Breast epithelium (tissue), 4 donors: ENCODE measurements around the gene PIK3R6. TPM values are rescaled to one million over a fixed set of nuclear protein-coding genes. Genes with fewer than 3 reads are reported as not detected.
A peak's percentile ranks its signal among the peaks of the same experiment; 100 is the strongest.

Experiments used
- DNase-seq, 2 donors: peaks; one replicate each; pipeline ENCODE4 v3.0.0-alpha.2; 2019; ENCODE audit warnings: low spot score in 2 of 2
- H3K27ac ChIP-seq, 2 donors: fragments of 200-600 bp; sonication (generic) in 1 of 2; one replicate each; pipeline ENCODE4 v1.5.1; 2016 to 2019; ENCODE audit warnings: mild to moderate bottlenecking in 1 of 2
- H3K27me3 ChIP-seq, 2 donors: fragments of 200-600 bp; sonication (generic) in 1 of 2; one replicate each; pipeline versions ENCODE4 v1.5.1 to v1.6.0; 2017 to 2019; ENCODE audit warnings: control low read depth in 1 of 2, mild to moderate bottlenecking in 1 of 2
- H3K36me3 ChIP-seq: fragments of 200-600 bp; one replicate; pipeline ENCODE4 v1.5.1; 2019
- H3K4me1 ChIP-seq, 2 donors: fragments of 200-600 bp; sonication (generic); one replicate each; pipeline ENCODE4 v1.5.1; 2016 to 2019; ENCODE audit warnings: control low read depth in 1 of 2
- H3K4me3 ChIP-seq, 3 donors: fragments of 200-600 bp; sonication (generic); 1 replicate in 2 of 3; 2 replicates in 1 of 3; pipeline ENCODE4 v1.5.1; 2016 to 2019; ENCODE audit warnings: mild to moderate bottlenecking in 3 of 3, moderate library complexity in 2 of 3
- H3K9me3 ChIP-seq, 2 donors: fragments of 200-600 bp; sonication (generic) in 1 of 2; one replicate each; pipeline ENCODE4 v1.5.1; 2016 to 2019; ENCODE audit warnings: control low read depth in 1 of 2
- POLR2A ChIP-seq: fragments of 450-650 bp; IDR thresholded peaks from one replicate; pipeline ENCODE4 v1.6.1; 2016; ENCODE audit warnings: antibody characterized with exemption, mild to moderate bottlenecking, moderate library complexity
- POLR2AphosphoS5 ChIP-seq, 3 donors: sonication (generic); formaldehyde crosslinking; IDR thresholded peaks; one replicate each; pipeline ENCODE4 v1.6.1; 2017; ENCODE audit warnings: antibody characterized with exemption in 3 of 3
- intact Hi-C: fragments of 100-400 bp; cut with DNase I; formaldehyde crosslinking; loops from one replicate; pipeline ENCODE4 v1.15.1; 2023; ENCODE audit warnings: low total_unique reads
- total RNA-seq, 3 donors: library from RNA; depleted of rRNA; stranded (reverse); fragments of >200 nt; gene quantifications; one replicate each; pipeline ENCODE4 v1.1.0, GENCODE V29; 2016
- TF ChIP-seq, protein P1 (sequence below), 3 donors: fragments of 450-650 bp; IDR thresholded peaks; one replicate each; pipeline ENCODE4 v1.5.1; 2016 to 2017; ENCODE audit warnings: antibody characterized with exemption in 3 of 3, mild to moderate bottlenecking in 3 of 3, moderate library complexity in 3 of 3

Gene PIK3R6
- total RNA-seq, 3 donors from 2014 or later: under 0.01 to 2.9 (median 2.5) TPM

DNA sequence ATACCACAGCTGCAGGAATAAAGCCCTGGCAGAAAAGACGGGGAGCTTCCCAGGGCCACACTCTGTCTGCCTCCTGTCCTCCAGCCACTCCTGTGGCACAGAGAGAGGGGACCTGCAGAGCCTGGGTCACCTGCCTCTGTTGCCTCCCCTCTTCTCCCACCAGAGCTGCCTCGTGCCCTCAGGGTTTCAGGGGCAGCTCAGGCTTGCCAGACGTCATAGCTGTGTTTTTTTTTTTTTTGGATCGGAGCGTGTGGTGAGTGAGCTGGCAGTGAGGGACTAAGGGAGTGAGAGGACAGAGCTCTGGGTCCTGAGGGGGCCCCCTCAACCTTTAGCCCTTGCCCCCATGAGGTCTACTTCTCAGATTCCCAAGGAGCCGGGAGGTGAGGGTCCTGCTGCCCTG is 2.1 kb downstream of the PIK3R6 start:
- Histone ChIP-seq H3K27ac (no peak overlapping the region), H3K9me3 (no peaks in the 10 kb centered on the region), H3K27me3 (no peaks in the 10 kb centered on the region), H3K4me1 (no peaks in the 10 kb centered on the region), H3K4me3 (no peak overlapping the region), H3K36me3 (no peaks in the 10 kb centered on the region)
- no peak for DNase-seq
- TF ChIP-seq POLR2AphosphoS5 (IDR thresholded peaks at IDR 0.05) (no peak), POLR2A (no peak)
- TF ChIP-seq, protein P1, sequence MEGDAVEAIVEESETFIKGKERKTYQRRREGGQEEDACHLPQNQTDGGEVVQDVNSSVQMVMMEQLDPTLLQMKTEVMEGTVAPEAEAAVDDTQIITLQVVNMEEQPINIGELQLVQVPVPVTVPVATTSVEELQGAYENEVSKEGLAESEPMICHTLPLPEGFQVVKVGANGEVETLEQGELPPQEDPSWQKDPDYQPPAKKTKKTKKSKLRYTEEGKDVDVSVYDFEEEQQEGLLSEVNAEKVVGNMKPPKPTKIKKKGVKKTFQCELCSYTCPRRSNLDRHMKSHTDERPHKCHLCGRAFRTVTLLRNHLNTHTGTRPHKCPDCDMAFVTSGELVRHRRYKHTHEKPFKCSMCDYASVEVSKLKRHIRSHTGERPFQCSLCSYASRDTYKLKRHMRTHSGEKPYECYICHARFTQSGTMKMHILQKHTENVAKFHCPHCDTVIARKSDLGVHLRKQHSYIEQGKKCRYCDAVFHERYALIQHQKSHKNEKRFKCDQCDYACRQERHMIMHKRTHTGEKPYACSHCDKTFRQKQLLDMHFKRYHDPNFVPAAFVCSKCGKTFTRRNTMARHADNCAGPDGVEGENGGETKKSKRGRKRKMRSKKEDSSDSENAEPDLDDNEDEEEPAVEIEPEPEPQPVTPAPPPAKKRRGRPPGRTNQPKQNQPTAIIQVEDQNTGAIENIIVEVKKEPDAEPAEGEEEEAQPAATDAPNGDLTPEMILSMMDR (IDR thresholded peaks at IDR 0.05): no peak
- intact Hi-C loops: no loop called here

DNA sequence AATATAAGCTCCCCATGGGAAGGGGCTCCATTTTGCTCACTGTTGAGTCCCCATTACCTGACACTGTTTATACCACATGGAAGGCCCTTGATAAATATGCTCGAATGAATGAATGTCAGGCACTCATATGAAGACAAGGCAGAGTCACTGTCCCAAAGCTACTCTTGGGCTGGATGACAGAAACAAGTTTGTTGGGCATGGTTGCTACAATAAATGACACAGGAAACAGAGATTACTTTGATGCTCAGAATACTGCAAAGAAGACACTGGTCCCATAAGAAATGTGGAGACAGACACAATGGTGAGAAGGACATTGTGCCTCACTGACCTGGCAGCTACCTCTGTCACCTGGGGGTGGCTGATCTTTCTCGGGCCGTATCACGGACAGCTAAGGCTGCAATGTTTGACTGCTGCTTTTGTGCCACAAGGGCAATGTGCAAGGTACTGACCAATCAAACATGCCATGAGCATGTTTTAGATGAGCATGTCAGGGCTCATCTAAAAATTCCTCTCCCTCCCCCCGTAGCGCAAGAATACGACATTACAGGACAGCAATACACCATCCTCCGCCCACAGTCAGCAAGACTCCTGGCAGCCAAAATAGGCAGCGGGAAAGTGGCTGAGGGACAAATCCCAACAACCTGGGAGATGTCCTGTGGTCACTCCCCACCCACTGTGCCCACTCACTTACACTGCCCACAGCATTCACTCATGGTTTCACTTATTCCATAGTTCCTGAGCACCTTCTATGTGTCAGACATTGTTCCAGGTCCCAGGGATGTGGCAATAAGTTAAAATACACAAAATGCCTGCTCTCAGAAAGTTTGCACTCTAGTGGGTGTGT is 5.0 kb downstream of the PIK3R6 start:
- Histone ChIP-seq H3K4me3 (no peak overlapping the region), H3K27me3 (no peaks in the 10 kb centered on the region), H3K36me3 (no peaks in the 10 kb centered on the region), H3K27ac (no peak overlapping the region), H3K4me1 (no peaks in the 10 kb centered on the region), H3K9me3 (no peaks in the 10 kb centered on the region)
- no peak for TF ChIP-seq POLR2AphosphoS5 (IDR thresholded peaks at IDR 0.05)
- TF ChIP-seq POLR2A: no peak
- TF ChIP-seq, protein P1 (IDR thresholded peaks at IDR 0.05): no peak
- peak in 1 of 2 donors; percentile 61 for DNase-seq
- intact Hi-C loops: no loop called here

DNA sequence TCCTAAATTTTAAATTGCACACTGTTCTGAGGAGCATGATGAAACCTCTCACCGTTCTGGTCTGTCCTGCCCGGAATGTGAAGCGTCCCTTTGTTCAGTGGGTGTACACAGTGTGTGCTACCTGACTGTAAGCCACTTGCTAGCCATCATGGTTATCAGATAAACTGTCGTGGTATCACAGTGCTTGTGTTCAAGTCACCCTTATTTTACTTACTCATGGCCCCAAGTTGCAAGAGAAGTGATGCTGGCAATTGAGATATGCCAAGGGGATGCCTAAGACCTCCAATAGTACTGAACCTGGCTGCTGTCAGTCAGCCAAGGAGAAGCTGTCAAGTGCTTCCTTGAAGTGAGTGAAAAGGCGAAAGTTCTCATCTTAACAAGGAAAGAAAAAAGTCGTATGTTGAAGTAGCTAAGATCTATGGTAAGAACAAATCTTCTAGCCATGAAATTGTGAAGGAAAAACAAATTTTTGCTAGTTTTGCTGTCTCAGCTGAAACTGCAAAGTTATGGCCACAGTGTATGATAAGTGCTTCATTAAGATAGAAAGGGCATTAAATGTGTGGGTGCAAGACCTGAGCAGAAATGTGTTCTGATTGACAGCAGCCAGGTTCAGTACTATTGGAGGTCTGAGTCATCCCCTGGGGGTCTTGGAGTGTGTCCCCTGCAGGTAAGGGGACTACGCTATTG is 5.8 kb downstream of the PIK3R6 start:
- H3K4me3 ChIP-seq: no peak overlapping the region
- H3K4me1 ChIP-seq: no peaks in the 10 kb centered on the region
- no peak for DNase-seq
- TF ChIP-seq POLR2A (no peak), POLR2AphosphoS5 (IDR thresholded peaks at IDR 0.05) (no peak)
- TF ChIP-seq, protein P1 (IDR thresholded peaks at IDR 0.05): no peak
- H3K27ac ChIP-seq: no peak overlapping the region
- no peaks in the 10 kb centered on the region for H3K27me3 ChIP-seq
- no peaks in the 10 kb centered on the region for H3K9me3 ChIP-seq
- intact Hi-C loops: no loop called here
- H3K36me3 ChIP-seq: no peaks in the 10 kb centered on the region

DNA sequence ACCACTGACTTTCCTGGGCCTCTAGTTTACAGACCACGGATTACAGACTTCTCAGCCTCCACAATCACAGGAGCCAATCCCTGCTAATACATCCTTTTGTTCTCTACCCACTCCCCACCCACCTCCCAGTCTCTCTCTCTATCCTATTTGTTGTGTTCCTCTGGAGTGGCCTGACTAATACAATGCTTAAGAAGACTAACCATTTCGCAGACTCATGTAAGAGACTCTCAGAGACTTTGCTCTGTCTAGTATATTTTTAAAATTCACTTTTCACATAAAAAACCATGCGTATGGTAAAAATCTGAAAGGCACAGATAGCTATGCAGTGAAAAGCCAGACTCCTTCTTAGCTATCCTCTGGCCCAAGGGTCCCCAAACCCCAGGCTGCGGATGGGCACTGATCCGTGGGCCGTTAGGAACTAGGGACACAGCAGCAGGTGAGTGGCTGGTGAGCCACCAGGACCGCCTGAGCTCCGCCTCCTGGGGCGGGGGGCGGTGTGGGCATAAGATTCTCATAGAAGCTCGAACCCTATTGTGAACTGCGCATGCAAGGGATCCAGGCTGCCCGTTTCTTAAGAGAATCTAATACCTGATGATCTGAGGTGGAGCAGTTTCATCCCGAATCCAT is 7.6 kb downstream of the PIK3R6 start:
- Histone ChIP-seq H3K9me3 (no peaks in the 10 kb centered on the region), H3K36me3 (no peaks in the 10 kb centered on the region), H3K4me1 (no peaks in the 10 kb centered on the region), H3K27ac (peak overlapping the region in 1 of 2 donors; percentile 25), H3K27me3 (no peaks in the 10 kb centered on the region), H3K4me3 (no peak overlapping the region)
- TF ChIP-seq POLR2A (no peak), POLR2AphosphoS5 (IDR thresholded peaks at IDR 0.05) (no peak)
- TF ChIP-seq, protein P1 (IDR thresholded peaks at IDR 0.05): no peak
- intact Hi-C loops: no loop called here
- DNase-seq: no peak
